OCI-LY3 (cell line): ENCODE data around the gene PIM2.

ENCODE experiments used
- H2AFZ ChIP-seq: fragments of 200-600, 300-600 bp; shearing (Covaris generic); 2 replicates; pipeline ENCODE4 v1.6.0; 2014; ENCODE audit warnings: antibody characterized with exemption, low read depth, low read length
- H3K27ac ChIP-seq: fragments of 200-600, 300-600 bp; sonication (generic); 2 replicates; pipeline ENCODE4 v1.5.1; 2014; ENCODE audit warnings: mild to moderate bottlenecking, low read length, moderate library complexity, mixed read lengths
- H3K27me3 ChIP-seq: fragments of 200-600, 300-600 bp; sonication (generic); 2 replicates; pipeline ENCODE4 v1.6.1; 2014; ENCODE audit warnings: low read depth, low read length, mixed read lengths
- H3K36me3 ChIP-seq: fragments of 200-600, 300-600 bp; sonication (generic); replicated peaks from 2 replicates; pipeline ENCODE3; 2014; ENCODE audit warnings: low read depth, low read length, mixed read lengths
- H3K4me1 ChIP-seq: fragments of 300-600, 200-600 bp; sonication (generic); 2 replicates; pipeline ENCODE4 v1.6.1; 2014; ENCODE audit warnings: low read length, mixed read lengths
- H3K4me2 ChIP-seq: fragments of 200-600, 300-600 bp; sonication (generic); 2 replicates; pipeline ENCODE4 v1.6.1; 2014; ENCODE audit warnings: low read length, mixed read lengths
- H3K4me3 ChIP-seq: fragments of 300-600, 200-600 bp; sonication (generic); 2 replicates; pipeline ENCODE4 v1.5.1; 2014; ENCODE audit warnings: antibody characterized with exemption, mild to moderate bottlenecking, low read length, moderate library complexity
- H3K79me2 ChIP-seq: fragments of 300-600, 200-600 bp; shearing (Covaris generic); 2 replicates; pipeline ENCODE4 v1.6.1; 2014; ENCODE audit warnings: mild to moderate bottlenecking, low read length, mixed read lengths
- H3K9ac ChIP-seq: fragments of 300-600, 200-600 bp; shearing (Covaris generic); 2 replicates; pipeline ENCODE4 v1.6.0; 2014; ENCODE audit warnings: mild to moderate bottlenecking, low read length, moderate library complexity
- H3K9me3 ChIP-seq: fragments of 200-600, 300-600 bp; shearing (Covaris generic); 2 replicates; pipeline ENCODE4 v1.6.1; 2014; ENCODE audit warnings: low read length, mixed read lengths; ENCODE audit not compliant: insufficient read depth
- H4K20me1 ChIP-seq: fragments of 200-600, 300-600 bp; sonication (generic); 2 replicates; pipeline ENCODE4 v1.6.1; 2016; ENCODE audit warnings: low read length, mixed read lengths; ENCODE audit not compliant: insufficient read depth
- EZH2phosphoT487 ChIP-seq: fragments of 200-600 bp; shearing (Covaris generic); IDR thresholded peaks from 2 replicates; pipeline ENCODE4 v1.6.1; 2018; ENCODE audit warnings: antibody characterized with exemption, mixed run types, low read depth
- TF ChIP-seq, protein P1 (sequence below): fragments of 200-600, 300-600 bp; sonication (generic); IDR thresholded peaks from 2 replicates; pipeline ENCODE4 v1.5.1; 2014; ENCODE audit warnings: antibody characterized with exemption, low read length, low read depth

PIM2 gene

DNA sequence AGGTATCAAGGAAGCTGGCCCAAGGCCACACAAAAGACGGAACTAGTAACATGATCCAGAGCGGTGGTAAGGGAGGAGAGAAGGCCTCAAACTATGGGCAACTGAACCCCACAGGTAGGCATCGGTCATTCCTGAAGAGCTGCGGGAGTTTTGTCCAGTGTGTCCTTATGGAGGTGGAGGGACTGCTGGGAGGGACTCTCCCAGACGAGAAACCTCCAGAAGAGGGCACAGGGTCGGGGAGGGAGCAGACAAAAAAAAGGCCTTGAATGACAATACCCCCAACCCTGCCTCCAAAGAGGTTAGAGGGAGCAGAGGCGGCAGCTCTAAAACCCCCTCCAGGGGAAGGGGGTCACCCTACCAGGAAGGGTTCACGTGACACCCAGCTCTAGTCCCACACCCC, 14.6 kb downstream of the PIM2 start:
- Histone ChIP-seq H4K20me1 (no peaks in the 10 kb centered on the region), H3K9me3 (no peaks in the 10 kb centered on the region), H3K9ac (no peak overlapping the region), H3K4me1 (peaks cover 5% of the 10 kb centered on the region), H3K79me2 (peaks cover 15% of the 10 kb centered on the region), H3K27ac (no peak overlapping the region), H3K4me3 (no peak overlapping the region), H3K36me3 (peaks cover 20% of the 10 kb centered on the region), H3K27me3 (no peaks in the 10 kb centered on the region), H2AFZ (no peak overlapping the region), H3K4me2 (no peak overlapping the region)
- no peak for TF ChIP-seq EZH2phosphoT487
- TF ChIP-seq, protein P1, sequence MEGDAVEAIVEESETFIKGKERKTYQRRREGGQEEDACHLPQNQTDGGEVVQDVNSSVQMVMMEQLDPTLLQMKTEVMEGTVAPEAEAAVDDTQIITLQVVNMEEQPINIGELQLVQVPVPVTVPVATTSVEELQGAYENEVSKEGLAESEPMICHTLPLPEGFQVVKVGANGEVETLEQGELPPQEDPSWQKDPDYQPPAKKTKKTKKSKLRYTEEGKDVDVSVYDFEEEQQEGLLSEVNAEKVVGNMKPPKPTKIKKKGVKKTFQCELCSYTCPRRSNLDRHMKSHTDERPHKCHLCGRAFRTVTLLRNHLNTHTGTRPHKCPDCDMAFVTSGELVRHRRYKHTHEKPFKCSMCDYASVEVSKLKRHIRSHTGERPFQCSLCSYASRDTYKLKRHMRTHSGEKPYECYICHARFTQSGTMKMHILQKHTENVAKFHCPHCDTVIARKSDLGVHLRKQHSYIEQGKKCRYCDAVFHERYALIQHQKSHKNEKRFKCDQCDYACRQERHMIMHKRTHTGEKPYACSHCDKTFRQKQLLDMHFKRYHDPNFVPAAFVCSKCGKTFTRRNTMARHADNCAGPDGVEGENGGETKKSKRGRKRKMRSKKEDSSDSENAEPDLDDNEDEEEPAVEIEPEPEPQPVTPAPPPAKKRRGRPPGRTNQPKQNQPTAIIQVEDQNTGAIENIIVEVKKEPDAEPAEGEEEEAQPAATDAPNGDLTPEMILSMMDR = no peak

DNA sequence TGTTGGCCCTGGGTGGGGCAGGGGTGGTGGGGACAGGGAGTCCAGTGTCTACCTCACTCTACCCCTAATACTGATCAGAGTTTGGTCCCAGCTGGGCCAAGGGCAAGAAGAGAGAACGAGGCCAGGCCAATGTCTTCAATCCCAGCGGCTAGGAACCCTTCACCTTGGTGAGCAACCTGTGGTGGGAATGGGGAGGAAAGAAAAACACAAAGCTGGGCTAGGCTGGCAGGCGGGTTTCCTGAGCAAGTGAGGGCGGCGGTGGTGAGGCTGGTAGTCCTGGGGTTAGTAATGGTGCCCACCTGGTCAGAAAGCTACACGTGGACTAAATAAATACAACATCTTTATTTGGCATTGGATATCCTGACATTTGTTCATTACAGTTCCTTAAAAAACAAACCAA, 15.5 kb downstream of the PIM2 start:
- no peaks in the 10 kb centered on the region for H3K9me3 ChIP-seq
- no peak overlapping the region for H3K27ac ChIP-seq
- H3K79me2 ChIP-seq = peaks cover 24% of the 10 kb centered on the region
- H3K4me2 ChIP-seq = no peak overlapping the region
- no peak overlapping the region for H2AFZ ChIP-seq
- no peaks in the 10 kb centered on the region for H4K20me1 ChIP-seq
- H3K27me3 ChIP-seq = no peaks in the 10 kb centered on the region
- H3K36me3 ChIP-seq = peaks cover 21% of the 10 kb centered on the region
- TF ChIP-seq, protein P1 = no peak
- TF ChIP-seq EZH2phosphoT487 = no peak
- no peak overlapping the region for H3K4me3 ChIP-seq
- H3K4me1 ChIP-seq = peaks cover 8% of the 10 kb centered on the region
- H3K9ac ChIP-seq = no peak overlapping the region

DNA sequence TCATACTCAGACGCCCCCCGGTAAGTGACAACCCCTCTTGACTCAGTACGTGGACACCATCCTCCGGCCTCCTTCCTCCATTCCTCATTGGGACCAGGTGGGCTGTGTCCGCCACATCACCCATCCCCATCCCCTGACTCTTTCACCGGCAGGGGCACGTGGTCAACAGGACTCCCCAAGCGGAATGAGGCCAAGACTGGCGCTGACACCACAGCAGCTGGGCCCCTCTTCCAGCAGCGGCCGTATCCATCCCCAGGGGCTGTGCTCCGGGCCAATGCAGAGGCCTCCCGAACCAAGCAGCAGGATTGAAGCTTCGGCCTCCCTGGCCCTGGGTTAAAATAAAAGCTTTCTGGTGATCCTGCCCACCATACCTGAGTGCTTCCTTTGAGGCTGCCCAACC, 16.0 kb downstream of the PIM2 start:
- Histone ChIP-seq H3K27me3 (no peaks in the 10 kb centered on the region), H3K4me1 (peaks cover 8% of the 10 kb centered on the region), H3K4me2 (no peak overlapping the region), H2AFZ (no peak overlapping the region), H3K27ac (no peak overlapping the region), H3K4me3 (no peak overlapping the region), H4K20me1 (no peaks in the 10 kb centered on the region), H3K36me3 (peaks cover 21% of the 10 kb centered on the region), H3K9ac (no peak overlapping the region), H3K9me3 (no peaks in the 10 kb centered on the region), H3K79me2 (peaks cover 26% of the 10 kb centered on the region)
- TF ChIP-seq EZH2phosphoT487 = no peak
- TF ChIP-seq, protein P1 = no peak

DNA sequence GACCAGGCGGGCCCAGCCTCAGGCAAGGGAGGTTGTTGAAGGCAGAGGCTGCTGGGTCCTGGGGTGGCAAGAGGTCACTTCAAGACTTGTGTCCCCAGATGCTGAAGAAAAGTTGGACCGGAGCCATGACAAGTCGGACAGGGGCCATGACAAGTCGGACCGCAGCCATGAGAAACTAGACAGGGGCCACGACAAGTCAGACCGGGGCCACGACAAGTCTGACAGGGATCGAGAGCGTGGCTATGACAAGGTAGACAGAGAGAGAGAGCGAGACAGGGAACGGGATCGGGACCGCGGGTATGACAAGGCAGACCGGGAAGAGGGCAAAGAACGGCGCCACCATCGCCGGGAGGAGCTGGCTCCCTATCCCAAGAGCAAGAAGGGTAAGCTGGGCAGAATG, 16.7 kb downstream of the PIM2 start:
- H3K27me3 ChIP-seq = no peaks in the 10 kb centered on the region
- H3K27ac ChIP-seq = no peak overlapping the region
- no peak overlapping the region for H2AFZ ChIP-seq
- TF ChIP-seq, protein P1 = no peak
- TF ChIP-seq EZH2phosphoT487 = no peak
- H3K4me3 ChIP-seq = no peak overlapping the region
- H3K9me3 ChIP-seq = no peaks in the 10 kb centered on the region
- H3K36me3 ChIP-seq = peaks cover 21% of the 10 kb centered on the region
- H3K9ac ChIP-seq = no peak overlapping the region
- H3K79me2 ChIP-seq = peaks cover 30% of the 10 kb centered on the region
- no peak overlapping the region for H3K4me2 ChIP-seq
- no peaks in the 10 kb centered on the region for H4K20me1 ChIP-seq
- peaks cover 8% of the 10 kb centered on the region for H3K4me1 ChIP-seq
